HCT116 (cell line): ENCODE results near the gene TCERG1L. TPM values are rescaled to one million over a fixed set of nuclear protein-coding genes. Genes with fewer than 3 reads are reported as not detected.

Experiments
- ATAC-seq: fragments of 200-7000 bp; cut with Tn5 transposase; 2 replicates; pipeline ENCODE4 v1.9.1; 2020; ENCODE audit warnings: mild to moderate bottlenecking, moderate library complexity
- BruUV-seq: library from RNA; stranded (reverse); fragments of 400-500 nt; replicated peaks from 2 replicates; lab custom pipeline; 2021; lab: Mats Ljungman, UMichigan
- CTCF ChIA-PET: fragments of 300-600 bp; sonication (Branson Sonifier 250); formaldehyde crosslinking; loops from one replicate; lab custom pipeline; 2021; ENCODE audit warnings: antibody characterized with exemption; lab: Charles Lee
- POLR2A ChIA-PET: fragments of 300-600, 350-600 bp; sonication (Branson Sonifier 250); formaldehyde crosslinking; loops from one replicate; lab custom pipeline; 2021; ENCODE audit warnings: antibody characterized with exemption; lab: Charles Lee
- RAD21 ChIA-PET, 2 experiments: fragments of 300-600 bp; sonication (Branson Sonifier 250); formaldehyde crosslinking; loops; one replicate each; lab custom pipeline; 2023; ENCODE audit warnings: low total read pairs in 2 of 2; ENCODE audit not compliant: uncharacterized antibody in 2 of 2, unreplicated experiment in 2 of 2, low non-redundant PET in 1 of 2; lab: Charles Lee
- DNase-seq: peaks from one replicate; pipeline ENCODE4 v3.0.0-alpha.2; 2010; ENCODE audit warnings: low read depth, low spot score
- H2AFZ ChIP-seq: fragments of 200-600 bp; shearing (Covaris generic), sonication (generic); 2 replicates; pipeline ENCODE4 v1.6.1; 2017; ENCODE audit warnings: low read depth, mixed run types, mixed read lengths, antibody characterized with exemption, low read length; ENCODE audit not compliant: poor library complexity, severe bottlenecking
- H3K27ac ChIP-seq: 2 replicates; pipeline ENCODE4 v1.5.1; 2012; ENCODE audit warnings: low read depth, low read length
- H3K27me3 ChIP-seq: fragments of 200-600 bp; sonication (generic); 2 replicates; pipeline ENCODE4 v1.6.1; 2016; ENCODE audit warnings: mixed run types, low read length, mixed read lengths; ENCODE audit not compliant: insufficient read depth
- H3K36me3 ChIP-seq, 2 experiments: fragments of 200-500 bp in 1 of 2; fragments of 200-600 bp in 1 of 2; sonication (Bioruptor generic) in 1 of 2; sonication (generic) in 1 of 2; 2 replicates each; pipeline versions ENCODE4 v1.5.1 to v1.6.1; 2014 to 2016; ENCODE audit warnings: low read length in 2 of 2, inconsistent platforms in 1 of 2, mixed read lengths in 1 of 2, mixed run types in 1 of 2; ENCODE audit not compliant: insufficient read depth in 2 of 2, control insufficient read depth in 1 of 2
- H3K4me1 ChIP-seq, 2 experiments: fragments of 200-600 bp in 1 of 2; sonication (generic) in 1 of 2; 2 replicates each; pipeline versions ENCODE4 v1.5.1 to v1.6.1; 2012 to 2017; ENCODE audit warnings: low read length in 2 of 2, inconsistent platforms in 1 of 2, mild to moderate bottlenecking in 1 of 2, mixed read lengths in 1 of 2, mixed run types in 1 of 2, moderate library complexity in 1 of 2; ENCODE audit not compliant: insufficient read depth in 2 of 2, control insufficient read depth in 1 of 2
- H3K4me2 ChIP-seq: fragments of 200-600 bp; sonication (generic); 2 replicates; pipeline ENCODE4 v1.6.1; 2017; ENCODE audit warnings: mixed run types, low read length, mixed read lengths
- H3K4me3 ChIP-seq, 2 experiments: fragments of 200-600 bp in 1 of 2; sonication (generic) in 1 of 2; replicated peaks in 1 of 2; 2 replicates each; pipeline ENCODE4 v1.5.1; 2011 to 2016; ENCODE audit warnings: low read length in 2 of 2, control low read depth in 1 of 2, low read depth in 1 of 2, mild to moderate bottlenecking in 1 of 2, mixed read lengths in 1 of 2, mixed run types in 1 of 2
- H3K79me2 ChIP-seq: fragments of 200-600 bp; sonication (generic); 2 replicates; pipeline ENCODE4 v1.6.1; 2017; ENCODE audit warnings: mild to moderate bottlenecking, mixed run types, low read length, moderate library complexity, mixed read lengths; ENCODE audit not compliant: insufficient read depth
- H3K9ac ChIP-seq: fragments of 200-600 bp; sonication (generic); 2 replicates; pipeline ENCODE4 v1.6.1; 2016; ENCODE audit warnings: low read length, mixed read lengths
- H3K9me2 ChIP-seq: fragments of 200-600 bp; sonication (generic), shearing (Covaris generic); 2 replicates; pipeline ENCODE4 v1.6.1; 2017; ENCODE audit warnings: mixed run types, mild to moderate bottlenecking, moderate library complexity; ENCODE audit not compliant: insufficient read depth
- H3K9me3 ChIP-seq, 2 experiments: fragments of 200-500 bp in 1 of 2; fragments of 200-600 bp in 1 of 2; sonication (Bioruptor generic) in 1 of 2; sonication (generic) in 1 of 2; 2 replicates each; pipeline ENCODE4 v1.6.1; 2014 to 2017; ENCODE audit warnings: low read length in 2 of 2, mixed read lengths in 2 of 2, inconsistent platforms in 1 of 2, low read depth in 1 of 2, mild to moderate bottlenecking in 1 of 2, mixed run types in 1 of 2, moderate library complexity in 1 of 2; ENCODE audit not compliant: control insufficient read depth in 1 of 2, insufficient read depth in 1 of 2
- H4K20me1 ChIP-seq: fragments of 200-600 bp; sonication (generic), shearing (Covaris generic); 2 replicates; pipeline ENCODE4 v1.6.1; 2017; ENCODE audit warnings: mixed run types, mild to moderate bottlenecking, moderate library complexity; ENCODE audit not compliant: insufficient read depth
- ATF3 ChIP-seq: IDR thresholded peaks from 2 replicates; pipeline ENCODE4 v1.6.1; 2012
- CBX3 ChIP-seq: IDR thresholded peaks from 2 replicates; pipeline ENCODE4 v1.6.1; 2012; ENCODE audit warnings: low read depth
- CEBPB ChIP-seq: IDR thresholded peaks from 2 replicates; pipeline ENCODE4 v1.6.1; 2012; ENCODE audit warnings: low read depth
- EGR1 ChIP-seq: IDR thresholded peaks from 2 replicates; pipeline ENCODE4 v1.6.1; 2012; ENCODE audit warnings: low read depth
- ELF1 ChIP-seq: IDR thresholded peaks from 2 replicates; pipeline ENCODE4 v1.6.1; 2012; ENCODE audit warnings: low read depth, borderline replicate concordance
- EZH2 ChIP-seq: fragments of 200-600 bp; sonication (generic); IDR thresholded peaks from 2 replicates; pipeline ENCODE4 v1.6.1; 2017; ENCODE audit warnings: antibody characterized with exemption, mixed run types
- EZH2phosphoT487 ChIP-seq: fragments of 200-600 bp; IDR thresholded peaks from 2 replicates; pipeline ENCODE4 v1.6.1; 2018; ENCODE audit warnings: antibody characterized with exemption, borderline replicate concordance
- FOSL1 ChIP-seq: IDR thresholded peaks from 2 replicates; pipeline ENCODE4 v1.6.1; 2012; ENCODE audit warnings: low read depth
- JUND ChIP-seq: IDR thresholded peaks from 2 replicates; pipeline ENCODE4 v1.6.1; 2012
- MAX ChIP-seq: IDR thresholded peaks from 2 replicates; pipeline ENCODE4 v1.6.1; 2012
- POLR2A ChIP-seq: IDR thresholded peaks from 2 replicates; pipeline ENCODE4 v1.7.0; 2011; ENCODE audit warnings: borderline replicate concordance; ENCODE audit not compliant: insufficient read depth, insufficient read length; ENCODE audit errors: extremely low read depth
- RAD21 ChIP-seq: IDR thresholded peaks from 2 replicates; pipeline ENCODE4 v1.6.1; 2012; ENCODE audit warnings: low read depth, mild to moderate bottlenecking
- REST ChIP-seq: IDR thresholded peaks from 2 replicates; pipeline ENCODE4 v1.6.1; 2012; ENCODE audit warnings: low read depth
- SIN3A ChIP-seq: IDR thresholded peaks from 2 replicates; pipeline ENCODE4 v1.6.1; 2012; ENCODE audit warnings: low read depth
- SP1 ChIP-seq: IDR thresholded peaks from 2 replicates; pipeline ENCODE4 v1.6.1; 2012; ENCODE audit warnings: low read depth
- SRF ChIP-seq: IDR thresholded peaks from 2 replicates; pipeline ENCODE4 v1.6.1; 2012; ENCODE audit warnings: low read depth
- TCF7L2 ChIP-seq: IDR thresholded peaks from 2 replicates; pipeline ENCODE4 v1.7.0; 2011; ENCODE audit warnings: borderline replicate concordance, inconsistent platforms; ENCODE audit not compliant: insufficient read depth, insufficient read length; ENCODE audit errors: extremely low read depth
- YY1 ChIP-seq: IDR thresholded peaks from 2 replicates; pipeline ENCODE4 v1.6.1; 2011; ENCODE audit warnings: low read length, low read depth, moderate library complexity, mild to moderate bottlenecking; ENCODE audit not compliant: insufficient replicate concordance; ENCODE audit errors: extremely low read depth
- ZBTB33 ChIP-seq: IDR thresholded peaks from 2 replicates; pipeline ENCODE4 v1.6.1; 2011; ENCODE audit warnings: mild to moderate bottlenecking, low read length, moderate library complexity; ENCODE audit not compliant: insufficient replicate concordance; ENCODE audit errors: extremely low read depth
- ZNF274 ChIP-seq: fragments of 200-500 bp; sonication (Bioruptor generic); IDR thresholded peaks from 2 replicates; pipeline ENCODE4 v1.6.1; 2014; ENCODE audit warnings: mild to moderate bottlenecking, low read depth, low read length, inconsistent platforms
- intact Hi-C: fragments of 100-400 bp; cut with micrococcal nuclease; formaldehyde crosslinking; loops from 2 replicates; pipeline ENCODE4 v1.10.0; 2022
- total RNA-seq: library from RNA; stranded (reverse); gene quantifications from one replicate; pipeline ENCODE4 v1.2.1, GENCODE V29; 2021; ENCODE audit not compliant: unreplicated experiment

TCERG1L gene
- total RNA-seq, 1 experiment from 2014 or later = not detected

GRCh38 chr10:131141645-131142516 lies 169.6 kb downstream of the TCERG1L start:
- ATAC-seq (no peak), DNase-seq (no peak)
- H3K4me2 ChIP-seq = no peak overlapping the region
- no peaks in the 10 kb centered on the region for H3K4me1 ChIP-seq
- no peaks in the 10 kb centered on the region for H4K20me1 ChIP-seq
- H3K9me2 ChIP-seq = no peaks in the 10 kb centered on the region
- RAD21 ChIA-PET = no interaction called here
- CTCF ChIA-PET = no interaction called here
- intact Hi-C loops = no loop called here
- no peak for TF ChIP-seq SIN3A
- no peak for TF ChIP-seq CEBPB
- no peak for TF ChIP-seq CBX3
- no peak for TF ChIP-seq TCF7L2
- no peak for TF ChIP-seq RAD21
- TF ChIP-seq POLR2A = no peak
- no peak for TF ChIP-seq SP1
- no peak for TF ChIP-seq ZBTB33
- no peak for TF ChIP-seq EZH2
- TF ChIP-seq EZH2phosphoT487 = no peak
- no peak for TF ChIP-seq EGR1
- no peak for TF ChIP-seq YY1
- no peak for TF ChIP-seq REST
- no peak for TF ChIP-seq ZNF274
- TF ChIP-seq MAX = no peak
- no peak for TF ChIP-seq JUND
- no peak for TF ChIP-seq ATF3
- TF ChIP-seq ELF1 = no peak
- no peak for TF ChIP-seq SRF
- no peak for TF ChIP-seq FOSL1
- no peak overlapping the region for H3K9ac ChIP-seq
- H3K27me3 ChIP-seq = no peaks in the 10 kb centered on the region
- H3K4me3 ChIP-seq = no peak overlapping the region
- H3K9me3 ChIP-seq = no peaks in the 10 kb centered on the region
- no peaks in the 10 kb centered on the region for H3K79me2 ChIP-seq
- no peak overlapping the region for H3K27ac ChIP-seq
- POLR2A ChIA-PET = no interaction called here
- no TSS peak for BruUV-seq
- H2AFZ ChIP-seq = no peak overlapping the region
- H3K36me3 ChIP-seq = no peaks in the 10 kb centered on the region
